Psoas muscle (tissue), 8 donors: ENCODE results near the gene ELP2. TPM values are rescaled to one million over a fixed set of nuclear protein-coding genes. Genes with fewer than 3 reads are reported as not detected.

ENCODE experiments used
- ATAC-seq, 4 donors: fragments of 200-7000 bp; cut with Tn5 transposase; one replicate each; pipeline ENCODE4 v1.9.1; 2020; ENCODE audit warnings: moderate library complexity in 3 of 4, mild to moderate bottlenecking in 2 of 4
- DNase-seq, 2 donors: peaks; one replicate each; pipeline ENCODE4 v3.0.0-alpha.2; 2020
- H3K27ac ChIP-seq: fragments of 200-600 bp; one replicate; pipeline ENCODE4 v1.8.0; 2022
- H3K27me3 ChIP-seq, 3 donors: fragments of 200-600 bp in 1 of 3; one replicate each; pipeline versions ENCODE4 v1.6.1 to v1.8.0; 2013 to 2022; ENCODE audit warnings: low read length in 2 of 3, mild to moderate bottlenecking in 2 of 3, moderate library complexity in 1 of 3; ENCODE audit not compliant: insufficient read depth in 3 of 3
- H3K36me3 ChIP-seq, 2 donors: fragments of 200-600 bp in 1 of 2; one replicate each; pipeline versions ENCODE4 v1.6.1 to v1.8.0; 2013 to 2022; ENCODE audit warnings: low read depth in 1 of 2, mild to moderate bottlenecking in 1 of 2, moderate library complexity in 1 of 2; ENCODE audit not compliant: insufficient read depth in 1 of 2
- H3K4me1 ChIP-seq: fragments of 200-600 bp; one replicate; pipeline ENCODE4 v1.8.0; 2022
- H3K4me3 ChIP-seq: fragments of 200-600 bp; one replicate; pipeline ENCODE4 v1.8.0; 2022; ENCODE audit warnings: mild to moderate bottlenecking
- H3K9me3 ChIP-seq: fragments of 200-600 bp; one replicate; pipeline ENCODE4 v1.8.0; 2022
- WGBS, 3 donors: extraction: QIAGEN DNeasy Blood & Tissue Kit; methylation state at CpG; one replicate each; pipeline versions ENCODE4 v1.1.6 to v1.1.7; 2013; 5-methylcytosine and 5-hydroxymethylcytosine counted together
- intact Hi-C, 2 donors: fragments of 100-400 bp; cut with DNase I; formaldehyde crosslinking; loops; one replicate each; pipeline versions ENCODE4 v1.11.0 to v1.14.2; 2022
- polyA plus RNA-seq, 3 donors: library from polyadenylated mRNA; stranded (reverse); fragments of 200-250 nt; gene quantifications; one replicate each; pipeline ENCODE4 v1.2.3, GENCODE V29; 2013
- total RNA-seq, 4 donors: library from RNA; stranded (reverse); fragmentation: NEBNext Ultra II Directional in 2 of 4; extraction: Animal tissue kit (Norgen Biotek cat#: 25700) in 2 of 4; gene quantifications; one replicate each; pipeline versions ENCODE4 v1.2.1 to v1.2.4, GENCODE V29; 2021 to 2023
- TF ChIP-seq, protein P1 (sequence below): fragments of 200-600 bp; IDR thresholded peaks from one replicate; pipeline ENCODE4 v1.8.0; 2022; ENCODE audit warnings: antibody characterized with exemption
- donor health status: healthy with polysubstance abuse.
- donor health status: DM: no; HTN: no; CAD: no; lungs with moderate emphysema.
- donor health status: Bipolar disorder and iron deficiency.
- donor health status: healthy.
- donor health status: DM: yes; HTN: yes; CAD: no.
- donor health status: DM: no; HTN: no; CAD: no.
- donor health status: DM: no; HTN: no; CAD: no.
- donor health status: DM: yes; HTN: yes; CAD: no.

The ELP2 gene
- total and polyA plus RNA-seq, 7 donors, result 25.0 to 65.5 (median 54.7) TPM

DNA sequence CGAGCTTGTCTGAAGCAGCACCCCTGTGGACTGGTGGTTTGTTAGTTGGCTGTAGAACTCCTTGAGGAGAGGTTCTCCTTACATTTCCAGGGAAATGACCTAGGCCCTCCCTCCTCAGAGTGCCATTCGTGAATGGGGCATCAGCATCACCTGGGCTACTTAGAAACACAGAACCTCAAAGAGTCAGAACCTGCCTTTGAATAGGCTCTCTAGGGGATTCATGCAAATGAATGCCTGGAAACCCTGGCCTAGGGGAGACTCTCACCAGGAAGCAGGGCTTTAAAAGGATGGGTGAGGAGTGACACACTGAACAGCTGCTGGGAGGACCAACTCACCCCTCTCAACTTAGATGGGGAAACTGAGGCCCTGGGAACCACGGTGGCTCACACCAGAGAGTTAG is 55.5 kb downstream of the ELP2 start:
- Histone ChIP-seq H3K36me3 (no peaks in the 10 kb centered on the region), H3K4me1 (peaks cover 3% of the 10 kb centered on the region), H3K9me3 (no peaks in the 10 kb centered on the region), H3K27me3 (peaks cover 0 to 9% (median 0%) of the 10 kb centered on the region in 3 donors), H3K27ac (no peak overlapping the region), H3K4me3 (no peak overlapping the region)
- DNase-seq (no peak), ATAC-seq (no peak)
- TF ChIP-seq, protein P1, sequence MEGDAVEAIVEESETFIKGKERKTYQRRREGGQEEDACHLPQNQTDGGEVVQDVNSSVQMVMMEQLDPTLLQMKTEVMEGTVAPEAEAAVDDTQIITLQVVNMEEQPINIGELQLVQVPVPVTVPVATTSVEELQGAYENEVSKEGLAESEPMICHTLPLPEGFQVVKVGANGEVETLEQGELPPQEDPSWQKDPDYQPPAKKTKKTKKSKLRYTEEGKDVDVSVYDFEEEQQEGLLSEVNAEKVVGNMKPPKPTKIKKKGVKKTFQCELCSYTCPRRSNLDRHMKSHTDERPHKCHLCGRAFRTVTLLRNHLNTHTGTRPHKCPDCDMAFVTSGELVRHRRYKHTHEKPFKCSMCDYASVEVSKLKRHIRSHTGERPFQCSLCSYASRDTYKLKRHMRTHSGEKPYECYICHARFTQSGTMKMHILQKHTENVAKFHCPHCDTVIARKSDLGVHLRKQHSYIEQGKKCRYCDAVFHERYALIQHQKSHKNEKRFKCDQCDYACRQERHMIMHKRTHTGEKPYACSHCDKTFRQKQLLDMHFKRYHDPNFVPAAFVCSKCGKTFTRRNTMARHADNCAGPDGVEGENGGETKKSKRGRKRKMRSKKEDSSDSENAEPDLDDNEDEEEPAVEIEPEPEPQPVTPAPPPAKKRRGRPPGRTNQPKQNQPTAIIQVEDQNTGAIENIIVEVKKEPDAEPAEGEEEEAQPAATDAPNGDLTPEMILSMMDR, result no peak
- 95 to 99% (median 97%) methylated on average over 3 of the region's 3 CpGs for WGBS, 3 donors
- intact Hi-C loops, result loop anchor here in 1 of 2 donors (10.0 kb wide), 2 partner anchors 170 to 390 kb away; no protein-coding TSS in a partner anchor

DNA sequence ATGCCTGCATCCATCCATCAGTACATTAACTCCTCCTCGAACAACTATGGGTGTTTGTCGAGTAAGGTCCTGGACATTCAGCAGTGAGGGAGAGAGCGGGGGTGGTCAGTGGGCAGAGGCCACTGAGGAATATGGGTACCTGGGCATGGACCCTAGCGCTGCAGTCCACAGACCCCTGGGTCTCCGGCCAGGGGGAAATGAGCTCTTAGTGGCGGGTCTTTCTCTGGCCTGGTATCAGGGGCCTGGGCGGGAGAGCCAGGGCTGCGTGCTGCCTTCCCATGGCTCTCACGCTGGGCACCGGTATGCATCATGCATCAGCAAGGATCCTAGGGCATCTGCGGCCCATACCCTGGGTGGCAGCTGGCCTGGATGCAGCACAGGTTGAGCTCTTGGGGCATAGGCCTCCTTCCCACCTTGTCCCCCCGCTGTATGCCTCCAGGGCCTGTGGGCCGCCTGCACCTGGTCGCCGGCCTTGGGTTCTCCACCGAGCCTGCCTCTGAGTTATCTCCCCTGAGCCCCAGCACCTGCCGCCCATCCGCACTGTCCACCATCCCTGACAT is 56.3 kb downstream of the ELP2 start:
- Histone ChIP-seq H3K9me3 (no peaks in the 10 kb centered on the region), H3K4me1 (peaks cover 3% of the 10 kb centered on the region), H3K4me3 (no peak overlapping the region), H3K27me3 (peaks cover 0 to 9% (median 0%) of the 10 kb centered on the region in 3 donors), H3K36me3 (no peaks in the 10 kb centered on the region), H3K27ac (no peak overlapping the region)
- no peak for ATAC-seq
- WGBS, 3 donors, result 80 to 82% (median 81%) methylated on average over 17 to 18 of the region's 18 CpGs
- TF ChIP-seq, protein P1, result no peak
- DNase-seq, result no peak
- intact Hi-C loops, result loop anchor here in 1 of 2 donors (10.0 kb wide), 2 partner anchors 171 to 389 kb away; no protein-coding TSS in a partner anchor

DNA sequence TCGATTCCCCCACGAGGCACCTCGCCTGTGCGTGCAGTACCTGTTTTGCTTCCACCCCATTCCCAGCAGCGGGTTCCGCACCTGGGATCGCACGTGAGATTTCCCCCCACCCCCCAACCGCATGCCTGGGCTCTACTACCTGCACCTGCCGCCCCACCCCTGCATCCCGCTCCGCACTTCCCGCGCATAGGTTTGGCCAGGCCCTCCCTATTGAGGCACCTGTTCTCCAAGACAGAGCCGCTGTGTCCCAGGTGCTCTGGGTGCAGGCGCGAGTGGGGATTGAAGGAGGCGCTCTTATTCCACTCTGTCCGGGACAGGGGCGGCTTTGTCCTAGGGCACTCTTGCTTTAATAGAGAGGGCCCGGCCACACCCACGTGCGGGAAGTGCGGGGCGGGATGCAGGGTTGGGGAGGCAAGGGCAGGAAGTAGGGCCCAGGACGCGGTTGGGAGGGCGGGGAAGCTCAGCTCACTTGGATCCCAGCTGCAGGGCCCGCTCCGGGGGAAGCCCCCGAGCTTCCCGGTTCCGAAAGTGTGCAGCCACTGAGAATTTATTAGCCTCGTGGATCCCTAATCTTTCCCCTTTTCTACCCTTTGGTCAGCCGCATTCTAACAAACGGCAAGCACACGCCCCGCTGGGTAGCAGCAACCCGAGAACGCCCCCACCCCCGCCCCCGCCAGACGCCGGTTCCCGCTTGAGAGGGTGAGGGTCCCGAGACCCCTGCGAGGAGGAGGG is 56.9 kb downstream of the ELP2 start:
- Histone ChIP-seq H3K27ac (no peak overlapping the region), H3K9me3 (no peaks in the 10 kb centered on the region), H3K4me1 (peaks cover 3% of the 10 kb centered on the region), H3K4me3 (peak overlapping the region; percentile 92), H3K36me3 (no peaks in the 10 kb centered on the region), H3K27me3 (peaks cover 0 to 9% (median 0%) of the 10 kb centered on the region in 3 donors)
- TF ChIP-seq, protein P1, result no peak
- intact Hi-C loops, result loop anchor here in 1 of 2 donors (10.0 kb wide), 2 partner anchors 172 to 388 kb away; no protein-coding TSS in a partner anchor
- 10 to 13% (median 12%) methylated on average over 38 to 47 of the region's 47 CpGs for WGBS, 3 donors
- peak; percentile 39 to 66 for DNase-seq
- peak in 2 of 4 donors; percentile 3 to 14 for ATAC-seq

DNA sequence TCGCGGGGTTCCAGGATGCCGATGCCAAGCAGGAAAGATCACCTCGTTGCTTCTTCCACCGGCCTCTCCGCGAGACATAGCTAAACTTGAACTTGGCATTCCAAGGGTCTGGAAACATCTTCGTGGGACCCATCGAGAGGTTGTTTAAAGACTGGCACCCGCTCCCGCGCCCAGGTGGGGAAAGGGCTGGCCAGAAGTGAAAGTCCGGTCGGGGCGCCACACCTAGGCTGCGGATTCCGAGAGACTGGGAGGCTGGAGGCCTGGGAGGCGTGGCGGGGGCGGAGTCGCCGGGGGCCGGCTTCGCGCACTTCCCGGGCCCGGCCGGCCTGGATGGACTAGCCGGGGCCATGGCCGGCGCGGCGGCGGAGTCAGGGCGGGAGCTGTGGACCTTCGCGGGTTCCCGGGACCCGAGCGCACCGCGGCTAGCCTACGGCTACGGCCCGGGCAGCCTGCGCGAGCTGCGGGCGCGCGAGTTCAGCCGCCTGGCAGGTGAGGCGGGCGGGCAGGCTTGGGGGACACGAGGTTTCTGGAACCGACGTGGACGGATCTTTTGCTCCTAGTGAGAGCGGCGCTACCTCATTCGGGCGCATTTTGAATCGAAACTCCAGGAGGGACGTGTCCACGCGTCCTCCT is 57.6 kb downstream of the ELP2 start, which contains the start of gene MOCOS:
Gene MOCOS (plus strand): TSS at position 305 of the 633 bp plus-strand sequence. CDS start 43 bp downstream, at position 348.
- Histone ChIP-seq H3K27me3 (peaks cover 0 to 9% (median 0%) of the 10 kb centered on the region in 3 donors), H3K9me3 (no peaks in the 10 kb centered on the region), H3K4me3 (peak within 1 kb of the TSS; percentile 92), H3K4me1 (peaks cover 3% of the 10 kb centered on the region), H3K27ac (peak within 1 kb of the TSS; percentile 36), H3K36me3 (no peaks in the 10 kb centered on the region)
- 0 to 1% (median 1%) methylated on average over 36 to 66 of the region's 66 CpGs for WGBS, 3 donors
- TF ChIP-seq, protein P1, result no peak
- intact Hi-C loops, result loop anchor here in 1 of 2 donors (10.0 kb wide), 2 partner anchors 173 to 387 kb away; no protein-coding TSS in a partner anchor
- peak; percentile 80 to 84 for DNase-seq
- ATAC-seq, result peak; percentile 83 to 85 (median 84)
